ENCODE data around the gene PLXNA4. TPM values are rescaled to one million over a fixed set of nuclear protein-coding genes. Genes with fewer than 3 reads are reported as not detected.

PLXNA4 gene
- polyA plus RNA-seq, 1 donor from 2014 or later = not detected

DNA sequence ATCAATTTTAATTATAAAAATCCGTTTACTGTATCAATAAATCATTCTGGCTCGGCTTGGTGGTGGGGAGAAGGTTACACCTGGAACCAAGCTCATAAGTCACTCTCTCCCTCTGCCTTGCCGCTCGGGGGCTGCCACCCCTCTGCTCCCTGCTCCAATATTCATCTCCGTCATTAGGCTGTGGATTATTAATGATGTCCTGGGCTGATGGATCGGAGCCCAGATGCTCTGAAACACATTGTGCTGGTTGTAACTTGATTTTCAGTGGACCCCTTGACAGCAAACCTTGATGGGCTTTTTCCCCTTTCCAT, 314.2 kb downstream of the PLXNA4 start:
- no peak overlapping the region for H3K4me3 Mint-ChIP-seq
- H3K36me3 Mint-ChIP-seq = no peaks in the 10 kb centered on the region
- peaks cover 0 to 1% (median 0%) of the 10 kb centered on the region in 3 donors for H3K9me3 Mint-ChIP-seq
- H3K27ac Mint-ChIP-seq = no peak overlapping the region
- H3K4me1 Mint-ChIP-seq = no peaks in the 10 kb centered on the region
- peaks cover 1% of the 10 kb centered on the region for H3K27me3 Mint-ChIP-seq

- no peak overlapping the region for H3K27ac Mint-ChIP-seq
- peaks cover 1% of the 10 kb centered on the region for H3K27me3 Mint-ChIP-seq
- no peak overlapping the region for H3K4me3 Mint-ChIP-seq
- no peaks in the 10 kb centered on the region for H3K4me1 Mint-ChIP-seq
- H3K9me3 Mint-ChIP-seq = peaks cover 0 to 1% (median 0%) of the 10 kb centered on the region in 3 donors
- no peaks in the 10 kb centered on the region for H3K36me3 Mint-ChIP-seq
Measured at GRCh38 chr7:132261327-132262159, 314.7 kb downstream of the PLXNA4 start.

- no peak overlapping the region for H3K27ac Mint-ChIP-seq
- no peak overlapping the region for H3K4me3 Mint-ChIP-seq
- no peaks in the 10 kb centered on the region for H3K4me1 Mint-ChIP-seq
- no peaks in the 10 kb centered on the region for H3K36me3 Mint-ChIP-seq
- H3K27me3 Mint-ChIP-seq = peaks cover 4% of the 10 kb centered on the region
- peaks cover 0 to 1% (median 0%) of the 10 kb centered on the region in 3 donors for H3K9me3 Mint-ChIP-seq
Measured at GRCh38 chr7:132258231-132258630, 318.0 kb downstream of the PLXNA4 start.

DNA sequence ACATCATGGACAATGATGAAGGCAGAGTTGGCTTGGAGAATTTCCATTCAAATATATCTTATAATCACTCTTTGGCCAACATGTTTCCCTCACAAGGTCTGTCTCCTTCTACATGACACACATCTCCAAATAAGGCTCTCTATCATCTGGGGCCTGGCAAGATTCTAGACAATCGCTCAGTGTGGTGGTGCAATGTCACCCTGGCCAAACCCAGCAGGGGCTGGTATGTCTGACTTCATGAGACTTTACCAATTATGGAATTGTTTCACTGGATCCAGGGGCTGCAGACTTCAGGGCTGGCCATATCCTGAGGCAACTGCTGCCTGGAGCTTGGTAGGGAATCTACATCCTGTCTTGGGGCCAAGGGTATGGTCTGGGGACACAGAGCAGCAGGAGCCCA, 319.0 kb downstream of the PLXNA4 start:
- Mint-ChIP-seq H3K36me3 (no peaks in the 10 kb centered on the region), H3K27ac (no peak overlapping the region), H3K9me3 (peaks cover 0 to 1% (median 0%) of the 10 kb centered on the region in 3 donors), H3K27me3 (peaks cover 4% of the 10 kb centered on the region), H3K4me1 (no peaks in the 10 kb centered on the region), H3K4me3 (no peak overlapping the region)

DNA sequence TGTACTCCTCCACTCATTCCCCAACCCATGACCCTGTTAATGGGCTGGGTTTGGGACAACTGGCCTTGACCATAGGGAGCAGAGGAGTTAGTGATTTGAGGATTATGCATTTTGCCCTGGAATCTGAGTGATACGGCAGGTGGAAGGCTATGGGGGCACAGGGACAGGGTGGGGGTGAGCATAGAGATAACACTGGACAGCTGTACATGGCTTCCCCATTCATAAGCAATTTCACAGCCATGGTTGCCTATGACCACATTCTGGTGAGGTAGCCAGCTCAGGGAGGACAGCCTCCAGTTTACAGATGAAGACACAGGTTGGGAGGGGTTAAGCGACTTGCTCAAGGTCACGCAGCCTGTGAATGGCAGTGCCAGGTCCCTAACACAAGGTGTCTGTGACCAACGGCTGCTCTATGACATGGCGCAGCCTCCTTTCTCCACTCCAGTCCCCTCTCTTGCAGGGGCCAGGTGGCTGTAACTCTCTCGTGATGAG, 319.5 kb downstream of the PLXNA4 start:
- Mint-ChIP-seq H3K27ac (no peak overlapping the region), H3K27me3 (peaks cover 4% of the 10 kb centered on the region), H3K4me3 (no peak overlapping the region), H3K4me1 (no peaks in the 10 kb centered on the region), H3K9me3 (peaks cover 0 to 1% (median 0%) of the 10 kb centered on the region in 3 donors), H3K36me3 (no peaks in the 10 kb centered on the region)

- H3K4me3 Mint-ChIP-seq = no peak overlapping the region
- no peaks in the 10 kb centered on the region for H3K36me3 Mint-ChIP-seq
- H3K27ac Mint-ChIP-seq = no peak overlapping the region
- peaks cover 0 to 1% (median 0%) of the 10 kb centered on the region in 3 donors for H3K9me3 Mint-ChIP-seq
- H3K4me1 Mint-ChIP-seq = no peaks in the 10 kb centered on the region
- H3K27me3 Mint-ChIP-seq = peaks cover 4% of the 10 kb centered on the region
Measured at GRCh38 chr7:132255898-132256297, 320.4 kb downstream of the PLXNA4 start.

DNA sequence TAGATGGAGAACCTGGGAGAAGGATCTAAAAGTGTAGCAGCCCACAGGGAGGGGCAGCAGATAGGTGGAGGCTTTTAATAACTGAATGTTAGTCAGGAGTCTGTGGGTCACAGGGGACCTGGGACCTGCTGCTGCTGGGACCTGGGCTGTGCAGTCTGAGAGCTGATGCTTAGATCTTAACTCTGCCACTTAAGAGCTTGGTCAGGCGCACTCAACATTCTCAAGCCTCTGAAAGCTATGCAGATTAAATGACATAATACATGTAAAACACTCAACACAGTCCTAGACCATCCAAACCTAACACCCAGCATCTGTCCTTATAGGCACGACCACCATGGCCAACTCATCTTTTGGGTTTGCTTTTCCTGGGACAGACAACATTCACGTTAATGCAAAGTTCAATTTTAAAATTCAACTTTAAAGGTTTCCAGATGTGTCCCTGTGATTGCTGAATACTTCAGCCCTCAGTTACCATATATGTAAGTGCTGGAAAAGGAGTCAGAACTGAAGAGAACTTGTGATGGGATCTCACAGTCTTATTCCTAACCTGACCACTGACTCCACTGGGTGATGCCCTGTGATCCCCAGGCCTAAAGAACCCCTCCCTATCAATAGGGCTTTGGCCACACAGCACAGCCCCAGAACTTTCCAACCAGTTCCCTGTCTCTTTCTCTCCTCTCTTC, 321.0 kb downstream of the PLXNA4 start:
- Mint-ChIP-seq H3K4me1 (no peaks in the 10 kb centered on the region), H3K27me3 (peaks cover 4% of the 10 kb centered on the region), H3K36me3 (no peaks in the 10 kb centered on the region), H3K27ac (no peak overlapping the region), H3K9me3 (no peaks in the 10 kb centered on the region), H3K4me3 (no peak overlapping the region)

- peak overlapping the region in 1 of 3 donors; percentile 62 for H3K27ac Mint-ChIP-seq
- no peak overlapping the region for H3K4me3 Mint-ChIP-seq
- no peaks in the 10 kb centered on the region for H3K4me1 Mint-ChIP-seq
- H3K27me3 Mint-ChIP-seq = peaks cover 4% of the 10 kb centered on the region
- H3K36me3 Mint-ChIP-seq = no peaks in the 10 kb centered on the region
- H3K9me3 Mint-ChIP-seq = no peaks in the 10 kb centered on the region
Measured at GRCh38 chr7:132254455-132254854, 321.8 kb downstream of the PLXNA4 start.

DNA sequence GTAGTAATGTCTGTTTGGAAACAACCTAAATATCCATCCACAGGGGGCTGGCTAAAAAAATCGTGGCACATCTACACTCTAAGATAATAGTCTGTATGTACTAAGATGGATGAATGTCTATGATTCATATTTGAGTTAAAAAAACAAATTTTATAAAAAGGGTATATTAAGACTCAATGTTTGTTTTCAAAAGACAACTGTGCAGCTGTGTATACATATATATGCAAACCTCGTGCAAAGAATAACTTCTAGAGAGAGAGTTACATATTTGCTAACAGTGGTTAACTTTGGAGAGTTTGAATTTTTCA, 323.5 kb downstream of the PLXNA4 start:
- H3K27ac Mint-ChIP-seq = no peak overlapping the region
- no peaks in the 10 kb centered on the region for H3K4me1 Mint-ChIP-seq
- H3K9me3 Mint-ChIP-seq = no peaks in the 10 kb centered on the region
- no peak overlapping the region for H3K4me3 Mint-ChIP-seq
- H3K36me3 Mint-ChIP-seq = no peaks in the 10 kb centered on the region
- H3K27me3 Mint-ChIP-seq = peaks cover 4% of the 10 kb centered on the region

- Mint-ChIP-seq H3K27ac (no peak overlapping the region), H3K4me1 (no peaks in the 10 kb centered on the region), H3K27me3 (peaks cover 4% of the 10 kb centered on the region), H3K36me3 (no peaks in the 10 kb centered on the region), H3K9me3 (peaks cover 0 to 2% (median 0%) of the 10 kb centered on the region in 3 donors), H3K4me3 (no peak overlapping the region)
Measured at GRCh38 chr7:132251327-132251659, 325.0 kb downstream of the PLXNA4 start.

- no peaks in the 10 kb centered on the region for H3K36me3 Mint-ChIP-seq
- no peak overlapping the region for H3K4me3 Mint-ChIP-seq
- peaks cover 0 to 8% (median 1%) of the 10 kb centered on the region in 3 donors for H3K9me3 Mint-ChIP-seq
- H3K27ac Mint-ChIP-seq = no peak overlapping the region
- H3K27me3 Mint-ChIP-seq = peaks cover 1% of the 10 kb centered on the region
- H3K4me1 Mint-ChIP-seq = no peaks in the 10 kb centered on the region
Measured at GRCh38 chr7:132250480-132251326, 325.6 kb downstream of the PLXNA4 start.

DNA sequence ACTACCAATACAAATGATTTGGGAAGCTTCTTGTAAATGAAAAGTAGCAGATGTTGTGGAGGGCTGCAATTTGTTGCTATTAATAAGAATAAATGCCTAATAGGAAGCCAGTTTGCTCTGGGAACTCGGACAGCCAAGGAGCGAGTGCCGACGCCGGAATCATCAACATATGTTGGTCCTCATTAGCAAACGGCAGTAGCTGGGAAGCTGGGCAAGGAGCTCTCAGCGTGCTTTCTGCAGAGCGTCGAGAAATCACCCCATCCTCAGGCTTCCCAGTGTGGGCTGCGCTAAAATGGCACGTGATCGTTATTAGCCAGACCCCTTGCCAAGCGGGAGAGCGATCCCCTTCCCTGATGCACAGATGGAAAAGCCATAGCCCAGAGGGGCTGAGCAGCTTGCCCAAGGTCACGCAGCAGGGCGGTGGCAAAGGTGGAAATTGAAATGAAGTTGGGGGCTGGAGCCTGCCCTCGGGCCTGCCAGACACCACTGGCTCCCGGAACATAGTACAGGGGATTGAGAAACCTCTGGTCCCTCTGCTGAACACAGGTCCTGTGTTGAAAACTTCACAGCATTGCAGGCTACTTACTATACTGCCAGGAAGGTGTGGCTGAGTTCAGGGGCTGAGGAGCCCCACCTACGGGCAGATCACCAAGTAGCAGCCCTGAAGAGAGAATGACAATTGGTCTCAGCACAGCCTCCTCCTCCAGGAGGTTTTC, 326.9 kb downstream of the PLXNA4 start:
- Mint-ChIP-seq H3K36me3 (no peaks in the 10 kb centered on the region), H3K27me3 (peaks cover 4% of the 10 kb centered on the region), H3K9me3 (peaks cover 0 to 13% (median 6%) of the 10 kb centered on the region in 3 donors), H3K4me1 (no peaks in the 10 kb centered on the region), H3K4me3 (no peak overlapping the region), H3K27ac (no peak overlapping the region)

- peaks cover 4% of the 10 kb centered on the region for H3K27me3 Mint-ChIP-seq
- H3K9me3 Mint-ChIP-seq = peaks cover 0 to 13% (median 6%) of the 10 kb centered on the region in 3 donors
- no peaks in the 10 kb centered on the region for H3K36me3 Mint-ChIP-seq
- H3K4me1 Mint-ChIP-seq = no peaks in the 10 kb centered on the region
- H3K4me3 Mint-ChIP-seq = no peak overlapping the region
- H3K27ac Mint-ChIP-seq = no peak overlapping the region
Measured at GRCh38 chr7:132248841-132249240, 327.4 kb downstream of the PLXNA4 start.

- H3K27ac Mint-ChIP-seq = no peak overlapping the region
- H3K27me3 Mint-ChIP-seq = peaks cover 4% of the 10 kb centered on the region
- H3K4me1 Mint-ChIP-seq = no peaks in the 10 kb centered on the region
Measured at GRCh38 chr7:132247995-132248618, 328.2 kb downstream of the PLXNA4 start.

More at GRCh38 chr7:132247995-132248618, 328.2 kb downstream of the PLXNA4 start:
- no peak overlapping the region for H3K4me3 Mint-ChIP-seq
- no peaks in the 10 kb centered on the region for H3K36me3 Mint-ChIP-seq
- H3K9me3 Mint-ChIP-seq = peaks cover 0 to 13% (median 6%) of the 10 kb centered on the region in 3 donors

All from IgD-negative memory B cell (primary cell).